HepG2 (cell line): ENCODE data around the gene ANKZF1. TPM values are rescaled to one million over a fixed set of nuclear protein-coding genes. Genes with fewer than 3 reads are reported as not detected.

ENCODE experiments used
- CBFB ChIP-seq: sonication (generic); formaldehyde crosslinking; IDR thresholded peaks from 2 replicates; pipeline ENCODE4 v1.4.0; 2020; ENCODE audit warnings: missing genetic modification reagents
- CENPT ChIP-seq: sonication (generic); formaldehyde crosslinking; IDR thresholded peaks from 2 replicates; pipeline ENCODE4 v1.8.0; 2022; ENCODE audit warnings: low read depth, mild to moderate bottlenecking, moderate library complexity, missing genetic modification reagents
- FOXO1 ChIP-seq: sonication (generic); formaldehyde crosslinking; IDR thresholded peaks from 2 replicates; pipeline ENCODE4 v1.4.0; 2020; ENCODE audit warnings: missing genetic modification reagents
- HNRNPK ChIP-seq: fragments of 200-400 bp; formaldehyde crosslinking; IDR thresholded peaks from 2 replicates; pipeline ENCODE4 v1.6.1; 2018; ENCODE audit warnings: low read length, low read depth, moderate library complexity, mild to moderate bottlenecking; ENCODE audit not compliant: poor library complexity, severe bottlenecking
- IKZF4 ChIP-seq: sonication (generic); formaldehyde crosslinking; IDR thresholded peaks from 2 replicates; pipeline ENCODE4 v1.5.1; 2020; ENCODE audit warnings: borderline replicate concordance, mild to moderate bottlenecking, low read depth, missing genetic modification reagents; ENCODE audit errors: not compliant biosample characterization
- KDM5A ChIP-seq: fragments of 200-600 bp; sonication (generic); IDR thresholded peaks from 2 replicates; pipeline ENCODE4 v1.7.0; 2018; ENCODE audit warnings: antibody characterized with exemption, mild to moderate bottlenecking, low read length, borderline replicate concordance
- KLF15 ChIP-seq: sonication (generic); formaldehyde crosslinking; IDR thresholded peaks from 2 replicates; pipeline ENCODE4 v1.8.1; 2023; ENCODE audit warnings: borderline replicate concordance, mild to moderate bottlenecking, inconsistent platforms, missing genetic modification reagents, mixed read lengths
- MXI1 ChIP-seq: IDR thresholded peaks from 3 replicates; pipeline ENCODE4 v1.6.1; 2012; ENCODE audit warnings: low read depth, low read length, inconsistent platforms, borderline replicate concordance
- NFKBIZ ChIP-seq: IDR thresholded peaks from 2 replicates; pipeline ENCODE4 v1.6.1; 2018; ENCODE audit warnings: missing genetic modification reagents, missing compliant biosample characterization
- NR2F1 ChIP-seq, 2 experiments: fragments of 450-650 bp in 1 of 2; formaldehyde crosslinking in 1 of 2; IDR thresholded peaks; 2 replicates each; pipeline versions ENCODE4 v1.5.0 to v1.6.1; 2016 to 2020; ENCODE audit warnings: mild to moderate bottlenecking in 1 of 2, missing compliant biosample characterization in 1 of 2, missing genetic modification reagents in 1 of 2, moderate library complexity in 1 of 2
- SAP130 ChIP-seq: IDR thresholded peaks from 2 replicates; pipeline ENCODE4 v1.6.1; 2016; ENCODE audit warnings: low read depth
- SP140L ChIP-seq: sonication (generic); formaldehyde crosslinking; IDR thresholded peaks from 2 replicates; pipeline ENCODE4 v1.4.0; 2020; ENCODE audit warnings: missing genetic modification reagents, borderline replicate concordance
- STAG1 ChIP-seq: sonication (generic); formaldehyde crosslinking; IDR thresholded peaks from 2 replicates; pipeline ENCODE4 v1.4.0; 2020; ENCODE audit warnings: missing genetic modification reagents
- STAT5B ChIP-seq: sonication (generic); formaldehyde crosslinking; IDR thresholded peaks from 2 replicates; pipeline ENCODE4 v1.4.0; 2020; ENCODE audit warnings: missing genetic modification reagents
- ZFX ChIP-seq: sonication (generic); formaldehyde crosslinking; IDR thresholded peaks from 2 replicates; pipeline ENCODE4 v1.4.0; 2020; ENCODE audit warnings: mild to moderate bottlenecking, low read depth, missing genetic modification reagents, moderate library complexity
- ZNF256 ChIP-seq: sonication (generic); formaldehyde crosslinking; conservative IDR thresholded peaks from 2 replicates; pipeline ENCODE4 v1.4.0; 2020; ENCODE audit warnings: missing genetic modification reagents
- ZNF33B ChIP-seq: sonication (generic); formaldehyde crosslinking; IDR thresholded peaks from 2 replicates; pipeline ENCODE4 v1.5.1; 2020; ENCODE audit warnings: mild to moderate bottlenecking, missing genetic modification reagents
- ZNF670 ChIP-seq: sonication (generic); formaldehyde crosslinking; IDR thresholded peaks from 2 replicates; pipeline ENCODE4 v1.8.0; 2022; ENCODE audit warnings: mild to moderate bottlenecking, missing genetic modification reagents, borderline replicate concordance
- ZSCAN9 ChIP-seq: IDR thresholded peaks from 2 replicates; pipeline ENCODE4 v1.6.1; 2016; ENCODE audit warnings: borderline replicate concordance
- polyA plus RNA-seq, 8 experiments: library from polyadenylated mRNA; depleted of rRNA in 3 of 8; stranded (reverse) in 7 of 8; unstranded in 1 of 8; fragments of >200 nt; fragmentation: Illumina TruSeq in 4 of 8; extraction: Trizol in 4 of 8; gene quantifications; 2 replicates each; pipeline versions ENCODE4 v1.2.1 to v1.2.3, GENCODE V29; 2011 to 2016; ENCODE audit warnings: low read depth in 4 of 8, missing spikeins in 1 of 8, mixed read lengths in 1 of 8; ENCODE audit not compliant: insufficient read depth in 1 of 8
- total RNA-seq, 5 experiments: library from RNA; depleted of rRNA; stranded (reverse); fragments of >200 nt; fragmentation: Illumina TruSeq; extraction: Trizol; gene quantifications; 2 replicates each; pipeline ENCODE4 v1.2.3, GENCODE V29; 2016; ENCODE audit warnings: low read depth in 1 of 5
- TF ChIP-seq, protein P1 (sequence below): sonication (generic); formaldehyde crosslinking; IDR thresholded peaks from 2 replicates; pipeline ENCODE4 v1.5.1; 2020; ENCODE audit warnings: mild to moderate bottlenecking, missing genetic modification reagents, moderate library complexity
- TF ChIP-seq, protein P2 (sequence below): sonication (generic); formaldehyde crosslinking; conservative IDR thresholded peaks from 2 replicates; pipeline ENCODE4 v1.4.0; 2020; ENCODE audit warnings: missing genetic modification reagents
- TF ChIP-seq, protein P3 (sequence below): sonication (generic); formaldehyde crosslinking; IDR thresholded peaks from 2 replicates; pipeline ENCODE4 v1.8.1; 2023; ENCODE audit warnings: mild to moderate bottlenecking, inconsistent platforms, moderate library complexity, missing genetic modification reagents, borderline replicate concordance

Gene ANKZF1
- total and polyA plus RNA-seq, 2 of the 13 experiments (the other 11 are each of a cell fraction or from before 2014, with no cell fraction given): 25.3 to 128 TPM

DNA sequence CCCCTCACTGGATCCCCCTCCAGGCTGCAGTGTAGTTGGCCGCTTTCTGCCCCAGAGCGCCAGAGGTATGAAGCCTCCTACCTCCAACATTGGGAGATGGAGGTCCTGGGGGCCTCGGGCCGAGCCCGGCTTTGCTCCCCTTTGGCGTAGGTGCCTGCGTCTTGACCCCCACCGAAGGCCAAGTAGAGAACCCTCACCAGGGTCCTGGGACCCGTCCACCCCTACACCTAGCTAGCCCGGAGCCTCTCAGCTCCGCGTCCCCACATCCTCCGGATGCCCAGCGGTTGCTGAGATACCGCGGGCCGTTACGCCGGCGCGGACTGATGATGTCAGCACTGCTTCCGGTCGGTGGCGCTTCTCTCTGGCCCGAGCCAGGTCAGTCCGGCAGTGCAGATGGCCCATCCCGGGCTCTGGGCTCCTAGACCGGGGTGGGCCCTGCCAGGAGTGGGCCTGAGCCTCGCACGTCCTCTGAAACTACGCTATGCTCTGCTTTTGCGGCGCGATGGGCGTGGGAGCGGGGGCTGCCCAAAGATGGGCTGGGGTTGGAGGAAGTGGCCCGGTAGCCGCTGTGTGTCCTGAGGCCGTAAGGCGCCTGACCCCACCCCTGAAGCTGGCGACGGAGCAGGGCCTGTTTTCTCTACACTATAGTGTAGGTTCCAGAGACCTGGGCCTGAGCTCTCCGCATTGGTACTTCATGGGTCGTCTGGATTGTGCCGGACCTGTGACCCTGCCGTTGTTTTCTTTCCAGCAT, 15.7 kb downstream of the ANKZF1 start, which contains the start of the genes GLB1L and STK16 (continued):
- TF ChIP-seq NFKBIZ (CRISPR knock-in tag): peak; percentile 91
- no peak; the same call in 1 of the 2 replicates for TF ChIP-seq STAG1 (CRISPR knock-in tag)
- TF ChIP-seq SP140L (CRISPR knock-in tag): no peak
- peak; percentile 9; the same call in 1 of the 2 replicates for TF ChIP-seq FOXO1 (CRISPR knock-in tag)
- TF ChIP-seq, protein P1, sequence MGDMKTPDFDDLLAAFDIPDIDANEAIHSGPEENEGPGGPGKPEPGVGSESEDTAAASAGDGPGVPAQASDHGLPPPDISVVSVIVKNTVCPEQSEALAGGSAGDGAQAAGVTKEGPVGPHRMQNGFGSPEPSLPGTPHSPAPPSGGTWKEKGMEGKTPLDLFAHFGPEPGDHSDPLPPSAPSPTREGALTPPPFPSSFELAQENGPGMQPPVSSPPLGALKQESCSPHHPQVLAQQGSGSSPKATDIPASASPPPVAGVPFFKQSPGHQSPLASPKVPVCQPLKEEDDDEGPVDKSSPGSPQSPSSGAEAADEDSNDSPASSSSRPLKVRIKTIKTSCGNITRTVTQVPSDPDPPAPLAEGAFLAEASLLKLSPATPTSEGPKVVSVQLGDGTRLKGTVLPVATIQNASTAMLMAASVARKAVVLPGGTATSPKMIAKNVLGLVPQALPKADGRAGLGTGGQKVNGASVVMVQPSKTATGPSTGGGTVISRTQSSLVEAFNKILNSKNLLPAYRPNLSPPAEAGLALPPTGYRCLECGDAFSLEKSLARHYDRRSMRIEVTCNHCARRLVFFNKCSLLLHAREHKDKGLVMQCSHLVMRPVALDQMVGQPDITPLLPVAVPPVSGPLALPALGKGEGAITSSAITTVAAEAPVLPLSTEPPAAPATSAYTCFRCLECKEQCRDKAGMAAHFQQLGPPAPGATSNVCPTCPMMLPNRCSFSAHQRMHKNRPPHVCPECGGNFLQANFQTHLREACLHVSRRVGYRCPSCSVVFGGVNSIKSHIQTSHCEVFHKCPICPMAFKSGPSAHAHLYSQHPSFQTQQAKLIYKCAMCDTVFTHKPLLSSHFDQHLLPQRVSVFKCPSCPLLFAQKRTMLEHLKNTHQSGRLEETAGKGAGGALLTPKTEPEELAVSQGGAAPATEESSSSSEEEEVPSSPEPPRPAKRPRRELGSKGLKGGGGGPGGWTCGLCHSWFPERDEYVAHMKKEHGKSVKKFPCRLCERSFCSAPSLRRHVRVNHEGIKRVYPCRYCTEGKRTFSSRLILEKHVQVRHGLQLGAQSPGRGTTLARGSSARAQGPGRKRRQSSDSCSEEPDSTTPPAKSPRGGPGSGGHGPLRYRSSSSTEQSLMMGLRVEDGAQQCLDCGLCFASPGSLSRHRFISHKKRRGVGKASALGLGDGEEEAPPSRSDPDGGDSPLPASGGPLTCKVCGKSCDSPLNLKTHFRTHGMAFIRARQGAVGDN (CRISPR knock-in tag): peak; percentile 98
- peak; percentile 94 for TF ChIP-seq MXI1
- peak; percentile 100 for TF ChIP-seq ZFX (CRISPR knock-in tag)
- peak; percentile 87 for TF ChIP-seq CBFB (CRISPR knock-in tag)
- peak; percentile 84 for TF ChIP-seq CENPT (CRISPR knock-in tag)
- TF ChIP-seq ZNF33B: no peak; the same call in 1 of the 2 replicates
- TF ChIP-seq, protein P2, sequence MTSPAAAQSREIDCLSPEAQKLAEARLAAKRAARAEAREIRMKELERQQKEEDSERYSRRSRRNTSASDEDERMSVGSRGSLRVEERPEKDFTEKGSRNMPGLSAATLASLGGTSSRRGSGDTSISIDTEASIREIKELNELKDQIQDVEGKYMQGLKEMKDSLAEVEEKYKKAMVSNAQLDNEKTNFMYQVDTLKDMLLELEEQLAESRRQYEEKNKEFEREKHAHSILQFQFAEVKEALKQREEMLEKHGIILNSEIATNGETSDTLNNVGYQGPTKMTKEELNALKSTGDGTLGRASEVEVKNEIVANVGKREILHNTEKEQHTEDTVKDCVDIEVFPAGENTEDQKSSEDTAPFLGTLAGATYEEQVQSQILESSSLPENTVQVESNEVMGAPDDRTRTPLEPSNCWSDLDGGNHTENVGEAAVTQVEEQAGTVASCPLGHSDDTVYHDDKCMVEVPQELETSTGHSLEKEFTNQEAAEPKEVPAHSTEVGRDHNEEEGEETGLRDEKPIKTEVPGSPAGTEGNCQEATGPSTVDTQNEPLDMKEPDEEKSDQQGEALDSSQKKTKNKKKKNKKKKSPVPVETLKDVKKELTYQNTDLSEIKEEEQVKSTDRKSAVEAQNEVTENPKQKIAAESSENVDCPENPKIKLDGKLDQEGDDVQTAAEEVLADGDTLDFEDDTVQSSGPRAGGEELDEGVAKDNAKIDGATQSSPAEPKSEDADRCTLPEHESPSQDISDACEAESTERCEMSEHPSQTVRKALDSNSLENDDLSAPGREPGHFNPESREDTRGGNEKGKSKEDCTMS (CRISPR knock-in tag): peak; percentile 57; the same call in 1 of the 2 replicates
- no peak for TF ChIP-seq HNRNPK
- TF ChIP-seq, protein P3, sequence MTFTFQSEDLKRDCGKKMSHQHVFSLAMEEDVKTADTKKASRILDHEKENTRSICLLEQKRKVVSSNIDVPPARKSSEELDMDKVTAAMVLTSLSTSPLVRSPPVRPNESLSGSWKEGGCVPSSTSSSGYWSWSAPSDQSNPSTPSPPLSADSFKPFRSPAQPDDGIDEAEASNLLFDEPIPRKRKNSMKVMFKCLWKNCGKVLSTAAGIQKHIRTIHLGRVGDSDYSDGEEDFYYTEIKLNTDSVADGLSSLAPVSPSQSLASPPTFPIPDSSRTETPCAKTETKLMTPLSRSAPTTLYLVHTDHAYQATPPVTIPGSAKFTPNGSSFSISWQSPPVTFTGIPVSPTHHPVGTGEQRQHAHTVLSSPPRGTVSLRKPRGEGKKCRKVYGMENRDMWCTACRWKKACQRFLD (CRISPR knock-in tag): peak; percentile 95
- TF ChIP-seq ZSCAN9 (CRISPR knock-in tag): peak; percentile 94
- peak; percentile 94 for TF ChIP-seq IKZF4 (CRISPR knock-in tag)
- TF ChIP-seq ZNF670 (CRISPR knock-in tag): peak; percentile 97
- TF ChIP-seq ZNF256: no peak
- no peak for TF ChIP-seq NR2F1 (CRISPR knock-in tag; IDR thresholded peaks at IDR 0.05)
- TF ChIP-seq STAT5B (CRISPR knock-in tag): no peak; the same call in 1 of the 2 replicates
- peak; percentile 99 for TF ChIP-seq KDM5A
- TF ChIP-seq SAP130: peak; percentile 100
- no peak for TF ChIP-seq KLF15 (CRISPR knock-in tag)
